ENCODE data around the gene C10orf143.

The C10orf143 gene

GRCh38 chr10:130116942-130117341 is 6.3 kb upstream of the C10orf143 start (continued):
- TF ChIP-seq ZBTB11 (tag by site-specific recombination; conservative IDR thresholded peaks at IDR 0.05; ENCODE audit: low read depth) (peak; percentile 57), ZNF510 (tag by site-specific recombination; IDR thresholded peaks at IDR 0.05; ENCODE audit: insufficient replicate concordance) (peak; percentile 39)

GRCh38 chr10:130112821-130113220 is 2.2 kb upstream of the C10orf143 start:
- POLR2A ChIA-PET = no interaction called here
- Histone ChIP-seq H3K4me3 (ENCODE audit: low read depth, low read length) (no peak overlapping the region), H3K4me1 (ENCODE audit: control insufficient read depth, insufficient read depth, low read length) (no peaks in the 10 kb centered on the region), H3K9me3 (ENCODE audit: control insufficient read depth, insufficient read depth, low read depth, low read length) (no peaks in the 10 kb centered on the region), H3K27ac (ENCODE audit: extremely low read depth, low read depth, low read length) (no peak overlapping the region), H3K36me3 (ENCODE audit: control insufficient read depth in 2 of 2, insufficient read depth in 1 of 2, low read length in 2 of 2) (peaks cover 0 to 3% of the 10 kb centered on the region in 2 experiments; a peak in 1 of 3 replicates)
- CTCF ChIA-PET = no interaction called here
- no peak for TF ChIP-seq PRDM1 (tag by site-specific recombination; IDR thresholded peaks at IDR 0.05)
- TF ChIP-seq ZNF549 (tag by site-specific recombination; IDR thresholded peaks at IDR 0.05) = peak; percentile 30; the same call in 1 of the 2 replicates

GRCh38 chr10:130111852-130112180 is 1.2 kb upstream of the C10orf143 start:
- Histone ChIP-seq H3K27ac (ENCODE audit: extremely low read depth, low read depth, low read length) (peak overlapping the region; percentile 94), H3K9me3 (ENCODE audit: control insufficient read depth, insufficient read depth, low read depth, low read length) (no peaks in the 10 kb centered on the region), H3K4me1 (ENCODE audit: control insufficient read depth, insufficient read depth, low read length) (no peaks in the 10 kb centered on the region), H3K36me3 (ENCODE audit: control insufficient read depth in 2 of 2, insufficient read depth in 1 of 2, low read length in 2 of 2) (peaks cover 0 to 3% of the 10 kb centered on the region in 2 experiments; a peak in 1 of 3 replicates), H3K4me3 (ENCODE audit: low read depth, low read length) (peak overlapping the region; percentile 72)
- peak; percentile 91 for TF ChIP-seq ZNF280D (tag by site-specific recombination; IDR thresholded peaks at IDR 0.05)
- no peak for TF ChIP-seq ZNF138 (tag by site-specific recombination; IDR thresholded peaks at IDR 0.05; ENCODE audit: borderline replicate concordance)
- TF ChIP-seq SETDB1 (IDR thresholded peaks at IDR 0.05; ENCODE audit: insufficient read length, low read length) = peak; percentile 67
- 0 out of 2 replicates have a peak, but pooled peaks have one; percentile 6 for TF ChIP-seq ZNF121 (tag by site-specific recombination; IDR thresholded peaks at IDR 0.05)
- TF ChIP-seq ZNF37A (tag by site-specific recombination; IDR thresholded peaks at IDR 0.05) = no peak
- peak; percentile 45; the same call in 1 of the 2 replicates for TF ChIP-seq ZNF580 (tag by site-specific recombination; IDR thresholded peaks at IDR 0.05)
- ChIA-PET POLR2A (interaction anchor here (1.2 to 3.1 kb wide), 7 partner anchors 9 to 141 kb away, joined by 3 to 127 read pairs (median 5); partner anchors contain the start of gene GLRX3), CTCF (interaction anchor here (0.5 to 2.2 kb wide), 4 partner anchors 18 to 28 kb away, joined by 3 to 9 read pairs (median 3); partner anchors contain the start of gene GLRX3)

- POLR2A ChIA-PET = interaction anchor here (0.7 to 3.1 kb wide), 11 partner anchors 10 to 161 kb away, joined by 3 to 127 read pairs (median 5); partner anchors contain the start of gene GLRX3
- H3K36me3 ChIP-seq (ENCODE audit: control insufficient read depth in 2 of 2, insufficient read depth in 1 of 2, low read length in 2 of 2) = peaks cover 0 to 3% of the 10 kb centered on the region in 2 experiments; a peak in 1 of 3 replicates
- no peaks in the 10 kb centered on the region for H3K9me3 ChIP-seq (ENCODE audit: control insufficient read depth, insufficient read depth, low read depth, low read length)
- no peaks in the 10 kb centered on the region for H3K4me1 ChIP-seq (ENCODE audit: control insufficient read depth, insufficient read depth, low read length)
- H3K27ac ChIP-seq (ENCODE audit: extremely low read depth, low read depth, low read length) = peak overlapping the region; percentile 94
- H3K4me3 ChIP-seq (ENCODE audit: low read depth, low read length) = peak overlapping the region; percentile 72
- CTCF ChIA-PET = interaction anchor here (0.5 to 2.2 kb wide), 8 partner anchors 18 to 139 kb away, joined by 3 to 9 read pairs (median 3); partner anchors contain the start of gene GLRX3
- TF ChIP-seq HOXC10 (CRISPR knock-in tag; IDR thresholded peaks at IDR 0.05) (peak; percentile 23; the same call in 1 of the 2 replicates), ZBTB48 (tag by site-specific recombination; IDR thresholded peaks at IDR 0.05) (peak; percentile 51), ZFHX2 (tag by site-specific recombination; conservative IDR thresholded peaks at IDR 0.05) (peak; percentile 4; the same call in 1 of the 2 replicates), ZNF335 (tag by site-specific recombination; conservative IDR thresholded peaks at IDR 0.05) (peak; percentile 33), SCRT2 (tag by site-specific recombination; IDR thresholded peaks at IDR 0.05) (peak; percentile 52; the same call in 1 of the 2 replicates), ZNF785 (tag by site-specific recombination; IDR thresholded peaks at IDR 0.05) (no peak), ZNF155 (tag by site-specific recombination; IDR thresholded peaks at IDR 0.05) (no peak), GLIS2 (tag by site-specific recombination; IDR thresholded peaks at IDR 0.05) (peak; percentile 87), ZNF843 (tag by site-specific recombination; IDR thresholded peaks at IDR 0.05) (peak; percentile 33; the same call in 1 of the 2 replicates), GLI4 (tag by site-specific recombination; IDR thresholded peaks at IDR 0.05) (no peak)
Observed at GRCh38 chr10:130111113-130111851, 652 bp upstream of the C10orf143 start.

Data from HEK293 (cell line).